Measurements from ENCODE around the gene PAK1IP1. TPM values are rescaled to one million over a fixed set of nuclear protein-coding genes. Genes with fewer than 3 reads are reported as not detected.
"Not testable (repeated sequence)": the region's sequence is repeated elsewhere in the genome, so short reads cannot be mapped to it uniquely, and the experiment has no call there.

The PAK1IP1 gene
- total and polyA plus RNA-seq, 2 donors (not counting 3 experiments of a cell fraction or from before 2014, with no cell fraction given) = 10.6 to 20.6 TPM

DNA sequence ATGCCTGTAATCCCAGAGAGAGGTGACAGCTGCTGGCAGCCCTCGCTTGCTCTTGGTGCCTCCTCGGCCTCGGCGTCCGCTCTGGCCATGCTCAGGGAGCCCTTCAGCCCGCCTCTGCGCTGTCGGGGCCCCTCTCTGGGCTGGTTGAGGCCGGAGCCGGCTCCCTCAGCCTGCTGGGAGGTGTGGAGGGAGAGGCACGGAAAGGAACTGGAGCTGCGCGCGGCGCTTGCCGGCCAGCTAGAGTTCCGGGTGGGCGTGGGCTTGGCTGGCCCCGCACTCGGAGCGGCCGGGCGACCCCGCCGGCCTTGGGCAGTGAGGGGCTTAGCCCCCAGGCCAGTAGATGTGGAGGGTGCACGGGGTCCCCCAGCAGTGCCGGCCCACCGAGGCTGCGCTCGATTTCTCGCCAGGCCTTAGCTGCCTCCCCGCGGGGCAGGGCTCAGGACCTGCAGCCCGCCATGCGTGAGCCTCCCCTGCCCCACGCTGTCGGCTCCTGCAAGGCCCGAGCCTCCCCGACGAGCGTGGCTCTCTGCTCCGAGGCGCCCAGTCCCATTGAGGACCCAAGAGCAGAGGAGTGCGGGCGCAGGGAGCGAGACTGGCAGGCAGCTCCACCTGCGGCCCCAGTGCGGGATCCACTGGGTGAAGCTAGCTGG lies 34.9 kb upstream of the PAK1IP1 start:
- TF ChIP-seq MYC (IDR thresholded peaks at IDR 0.05; ENCODE audit: low read depth, low read length) (no peak), EZH2 (IDR thresholded peaks at IDR 0.05; ENCODE audit: borderline replicate concordance, low read depth, low read length, severe bottlenecking) (no peak), POLR2AphosphoS5 (IDR thresholded peaks at IDR 0.05; ENCODE audit: insufficient read depth, low read depth, low read length) (no peak), FOS (IDR thresholded peaks at IDR 0.05; ENCODE audit: borderline replicate concordance, insufficient read depth, low read length) (no peak), POLR2A (IDR thresholded peaks at IDR 0.05; ENCODE audit: low read depth, low read length) (no peak), GATA2 (IDR thresholded peaks at IDR 0.05; ENCODE audit: insufficient read depth, insufficient read length, low read depth, low read length) (no peak), JUN (IDR thresholded peaks at IDR 0.05; ENCODE audit: borderline replicate concordance, insufficient read depth, insufficient read length, low read depth) (no peak)
- TF ChIP-seq, protein P1, sequence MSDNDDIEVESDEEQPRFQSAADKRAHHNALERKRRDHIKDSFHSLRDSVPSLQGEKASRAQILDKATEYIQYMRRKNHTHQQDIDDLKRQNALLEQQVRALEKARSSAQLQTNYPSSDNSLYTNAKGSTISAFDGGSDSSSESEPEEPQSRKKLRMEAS (IDR thresholded peaks at IDR 0.05; ENCODE audit: insufficient read depth, insufficient read length) = no peak
- TF ChIP-seq, protein P2, sequence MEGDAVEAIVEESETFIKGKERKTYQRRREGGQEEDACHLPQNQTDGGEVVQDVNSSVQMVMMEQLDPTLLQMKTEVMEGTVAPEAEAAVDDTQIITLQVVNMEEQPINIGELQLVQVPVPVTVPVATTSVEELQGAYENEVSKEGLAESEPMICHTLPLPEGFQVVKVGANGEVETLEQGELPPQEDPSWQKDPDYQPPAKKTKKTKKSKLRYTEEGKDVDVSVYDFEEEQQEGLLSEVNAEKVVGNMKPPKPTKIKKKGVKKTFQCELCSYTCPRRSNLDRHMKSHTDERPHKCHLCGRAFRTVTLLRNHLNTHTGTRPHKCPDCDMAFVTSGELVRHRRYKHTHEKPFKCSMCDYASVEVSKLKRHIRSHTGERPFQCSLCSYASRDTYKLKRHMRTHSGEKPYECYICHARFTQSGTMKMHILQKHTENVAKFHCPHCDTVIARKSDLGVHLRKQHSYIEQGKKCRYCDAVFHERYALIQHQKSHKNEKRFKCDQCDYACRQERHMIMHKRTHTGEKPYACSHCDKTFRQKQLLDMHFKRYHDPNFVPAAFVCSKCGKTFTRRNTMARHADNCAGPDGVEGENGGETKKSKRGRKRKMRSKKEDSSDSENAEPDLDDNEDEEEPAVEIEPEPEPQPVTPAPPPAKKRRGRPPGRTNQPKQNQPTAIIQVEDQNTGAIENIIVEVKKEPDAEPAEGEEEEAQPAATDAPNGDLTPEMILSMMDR (IDR thresholded peaks at IDR 0.05; ENCODE audit: extremely low read depth in 1 of 2, insufficient read depth in 1 of 2, low read depth in 1 of 2, low read length in 2 of 2) = no peak
- H3K27ac ChIP-seq (ENCODE audit: insufficient read depth, low read depth, low read length) = no peak overlapping the region
- dilution Hi-C loops (cut with MboI; ENCODE audit: extremely low pct_ligation_motif_present, low sequenced_read_pairs) = no loop called here
- H3K9me1 ChIP-seq (replicated peaks; ENCODE audit: control insufficient read depth, extremely low read depth, insufficient read depth, low read length) = no peaks in the 10 kb centered on the region
- no peaks in the 10 kb centered on the region for H4K20me1 ChIP-seq (replicated peaks; ENCODE audit: control insufficient read depth, extremely low read depth, insufficient read depth, low read length)
- no peak overlapping the region for H3K4me2 ChIP-seq (ENCODE audit: insufficient read depth, low read length)
- intact Hi-C loops (cut with micrococcal nuclease) = no loop called here
- H2AFZ ChIP-seq (ENCODE audit: low read depth, low read length) = no peak overlapping the region
- ChIA-PET POLR2A (no interaction called here), CTCF (interaction anchor here (1.2 kb wide), 1 partner anchor 181 kb away, joined by 3 read pairs; no protein-coding TSS in a partner anchor)
- H3K9ac ChIP-seq (replicated peaks; ENCODE audit: extremely low read depth, insufficient read depth, low read length) = no peak overlapping the region
- H3K4me3 ChIP-seq (replicated peaks in 1 of 3; ENCODE audit: insufficient read depth in 1 of 3, low read depth in 1 of 3, low read length in 3 of 3) = peak overlapping the region in 1 of 3 experiments; percentile 23
- no peaks in the 10 kb centered on the region for H3K4me1 ChIP-seq (ENCODE audit: control insufficient read depth, extremely low read depth, insufficient read depth, low read length)
- no peak for DNase-seq (ENCODE audit: low read depth, low spot score)
- BruUV-seq (replicated peaks) = no TSS peak
- H3K79me2 ChIP-seq (ENCODE audit: control insufficient read depth, insufficient read depth, low read length) = no peaks in the 10 kb centered on the region
- peaks cover 0 to 4% of the 10 kb centered on the region in 2 experiments for H3K27me3 ChIP-seq (ENCODE audit: control insufficient read depth in 2 of 2, insufficient read depth in 2 of 2, low read length in 2 of 2)
- H3K9me3 ChIP-seq (replicated peaks; ENCODE audit: control insufficient read depth, insufficient read depth, low read length) = no peaks in the 10 kb centered on the region
- H3K36me3 ChIP-seq (ENCODE audit: control insufficient read depth in 2 of 2, extremely low read depth in 1 of 2, insufficient read depth in 2 of 2, low read length in 2 of 2) = no peaks in the 10 kb centered on the region
- FAIRE-seq = no peak

DNA sequence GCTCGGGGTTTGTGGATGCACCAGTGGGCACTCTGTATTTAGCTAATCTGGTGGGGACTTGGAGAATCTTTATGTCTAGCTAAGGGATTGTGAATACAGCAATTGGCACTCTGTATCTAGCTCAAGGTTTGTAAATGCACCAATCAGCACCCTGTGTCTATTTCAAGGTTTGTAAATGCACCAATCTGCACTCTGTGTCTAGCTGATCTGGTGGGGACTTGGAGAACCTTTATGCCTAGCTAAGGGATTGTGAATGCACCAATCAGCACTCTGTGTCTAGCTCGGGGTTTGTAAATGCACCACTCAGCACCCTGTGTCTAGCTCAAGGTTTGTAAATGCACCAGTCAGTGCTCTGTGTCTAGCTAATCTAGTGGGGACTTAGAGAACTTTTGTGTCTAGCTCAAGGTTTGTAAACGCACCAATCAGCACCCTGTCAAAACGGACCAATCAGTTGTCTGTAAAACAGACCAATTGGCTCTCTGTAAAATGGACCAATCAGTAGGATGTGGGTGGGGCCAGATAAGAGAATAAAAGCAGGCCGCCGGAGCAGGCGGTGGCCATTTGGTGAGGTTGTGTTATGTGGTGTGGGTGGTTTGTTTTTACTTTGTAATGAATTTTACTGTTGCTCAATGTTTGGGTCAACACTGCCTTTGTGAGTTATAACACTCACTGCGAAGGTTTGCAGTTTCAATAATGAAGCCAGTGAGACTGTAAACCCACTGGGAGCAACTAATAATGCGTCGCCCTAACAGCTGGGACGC lies 34.2 kb upstream of the PAK1IP1 start:
- H3K9me1 ChIP-seq (replicated peaks; ENCODE audit: control insufficient read depth, extremely low read depth, insufficient read depth, low read length); H3K4me3 ChIP-seq (replicated peaks in 1 of 3; ENCODE audit: insufficient read depth in 1 of 3, low read depth in 1 of 3, low read length in 3 of 3); H3K79me2 ChIP-seq (ENCODE audit: control insufficient read depth, insufficient read depth, low read length); H3K9ac ChIP-seq (replicated peaks; ENCODE audit: extremely low read depth, insufficient read depth, low read length); H3K4me1 ChIP-seq (ENCODE audit: control insufficient read depth, extremely low read depth, insufficient read depth, low read length); H3K36me3 ChIP-seq (ENCODE audit: control insufficient read depth in 2 of 2, extremely low read depth in 1 of 2, insufficient read depth in 2 of 2, low read length in 2 of 2); intact Hi-C loops (cut with micrococcal nuclease); POLR2A ChIA-PET; BruUV-seq (replicated peaks); H3K27me3 ChIP-seq (ENCODE audit: control insufficient read depth in 2 of 2, insufficient read depth in 2 of 2, low read length in 2 of 2); H3K9me3 ChIP-seq (replicated peaks; ENCODE audit: control insufficient read depth, insufficient read depth, low read length); H3K4me2 ChIP-seq (ENCODE audit: insufficient read depth, low read length); H2AFZ ChIP-seq (ENCODE audit: low read depth, low read length); DNase-seq (ENCODE audit: low read depth, low spot score); dilution Hi-C loops (cut with MboI; ENCODE audit: extremely low pct_ligation_motif_present, low sequenced_read_pairs); H3K27ac ChIP-seq (ENCODE audit: insufficient read depth, low read depth, low read length); H4K20me1 ChIP-seq (replicated peaks; ENCODE audit: control insufficient read depth, extremely low read depth, insufficient read depth, low read length); FAIRE-seq: not testable (repeated sequence)
- CTCF ChIA-PET = interaction anchor here (1.2 kb wide), 1 partner anchor 182 kb away, joined by 3 read pairs; no protein-coding TSS in a partner anchor

Data from endothelial cell of umbilical vein (primary cell).